ENCODE data around the gene C8B.

The C8B gene

DNA sequence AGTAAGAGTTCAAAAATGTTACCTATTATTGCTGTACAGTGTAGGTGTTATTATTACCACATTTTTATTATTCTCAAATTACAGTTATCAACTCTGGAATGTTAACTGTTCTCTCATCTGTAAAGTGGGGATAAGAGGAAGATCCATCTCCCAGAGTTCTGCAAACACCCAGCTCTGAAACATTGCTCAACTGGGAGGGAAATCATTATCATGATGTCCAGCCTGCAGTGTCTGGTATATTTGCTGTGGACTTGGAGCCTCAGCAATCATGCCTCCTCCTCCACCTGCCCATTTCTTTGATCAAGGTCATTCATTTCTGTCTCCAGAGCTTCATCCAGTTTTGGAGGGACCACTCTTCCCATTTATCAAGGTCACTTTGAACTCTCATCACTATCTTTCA is 71.8 kb downstream of the C8B start:
- no peak for DNase-seq

DNA sequence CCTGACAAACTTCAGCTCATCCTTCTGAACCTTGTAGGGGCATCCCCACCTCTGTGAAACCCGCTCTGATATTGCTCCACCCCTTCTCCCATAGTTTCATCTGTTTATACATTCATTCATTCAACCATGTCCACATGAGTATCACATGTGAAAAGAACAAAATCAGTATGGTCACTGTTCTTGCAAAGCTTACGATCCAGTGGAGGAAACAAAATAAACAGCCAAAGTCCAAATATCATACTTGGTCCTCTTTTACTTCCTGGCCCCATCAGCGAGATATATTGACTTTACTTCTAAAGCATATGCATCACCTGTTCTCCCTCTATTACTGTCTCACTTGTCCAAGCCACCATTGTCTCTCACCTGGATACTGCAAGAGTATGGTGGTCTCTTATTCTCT is 75.6 kb downstream of the C8B start:
- no peak for DNase-seq

DNA sequence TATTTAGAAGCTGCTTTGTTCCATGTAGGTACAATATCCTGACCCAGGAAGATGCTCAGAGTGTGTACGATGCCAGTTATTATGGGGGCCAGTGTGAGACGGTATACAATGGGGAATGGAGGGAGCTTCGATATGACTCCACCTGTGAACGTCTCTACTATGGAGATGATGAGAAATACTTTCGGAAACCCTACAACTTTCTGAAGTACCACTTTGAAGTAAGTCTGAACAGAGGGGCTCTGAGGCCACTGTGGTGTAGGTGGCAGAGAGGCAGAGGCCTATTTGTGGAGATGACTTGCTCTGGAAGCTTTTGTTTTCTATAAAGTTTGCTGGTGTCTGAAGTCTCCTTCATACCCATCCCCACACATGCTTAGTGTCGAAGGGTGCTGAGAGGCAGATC is 84.4 kb downstream of the C8B start:
- DNase-seq, result no peak

GRCh38 chr1:56880774-56881173 is 85.0 kb downstream of the C8B start:
- no peak for DNase-seq

All from NCI-H2171 (cell line).